Effector memory CD8-positive, alpha-beta T cell (primary cell): ENCODE data around the gene BRD1.

Source experiments
- ATAC-seq: fragments of 150-1000 bp; cut with Tn5 transposase; replicated peaks from 2 replicates; pipeline ENCODE4 v1.10.0; 2021; ENCODE audit warnings: mild to moderate bottlenecking, moderate library complexity
- DNase-seq, 3 experiments: peaks; one replicate each; pipeline ENCODE4 v3.0.0; 2021
- H3K27ac Mint-ChIP-seq, 2 donors: one replicate each; pipeline ENCODE4 v1.8.0; 2022; ENCODE audit warnings: mild to moderate bottlenecking in 2 of 2, mixed read lengths in 2 of 2, moderate library complexity in 2 of 2
- H3K27me3 Mint-ChIP-seq, 2 donors: one replicate each; pipeline ENCODE4 v1.8.0; 2022; ENCODE audit warnings: mixed read lengths in 2 of 2
- H3K36me3 Mint-ChIP-seq: one replicate; pipeline ENCODE4 v1.8.0; 2022; ENCODE audit warnings: mild to moderate bottlenecking, moderate library complexity, mixed read lengths; ENCODE audit not compliant: insufficient read depth
- H3K4me1 Mint-ChIP-seq, 2 donors: one replicate each; pipeline ENCODE4 v1.8.0; 2022; ENCODE audit warnings: low read depth in 2 of 2, mixed read lengths in 2 of 2
- H3K4me3 Mint-ChIP-seq, 2 donors: one replicate each; pipeline ENCODE4 v1.8.0; 2022; ENCODE audit warnings: mild to moderate bottlenecking in 2 of 2, mixed read lengths in 2 of 2, moderate library complexity in 2 of 2
- H3K9me3 Mint-ChIP-seq, 2 donors: one replicate each; pipeline ENCODE4 v1.8.0; 2022; ENCODE audit warnings: mixed read lengths in 2 of 2

The BRD1 gene

GRCh38 chr22:49775191-49775866 lies 52.3 kb downstream of the BRD1 start:
- H3K4me1 Mint-ChIP-seq, result peaks cover 0 to 4% of the 10 kb centered on the region in 2 donors
- H3K4me3 Mint-ChIP-seq, result no peak overlapping the region
- DNase-seq (no peak), ATAC-seq (no peak)
- peak overlapping the region in 1 of 2 donors; percentile 79 for H3K27ac Mint-ChIP-seq
- H3K9me3 Mint-ChIP-seq, result no peaks in the 10 kb centered on the region
- H3K36me3 Mint-ChIP-seq, result peaks cover 86% of the 10 kb centered on the region
- H3K27me3 Mint-ChIP-seq, result no peaks in the 10 kb centered on the region

- peak overlapping the region in 1 of 2 donors; percentile 30 for H3K4me3 Mint-ChIP-seq
- DNase-seq, result no peak
- no peaks in the 10 kb centered on the region for H3K27me3 Mint-ChIP-seq
- H3K4me1 Mint-ChIP-seq, result no peaks in the 10 kb centered on the region
- peak overlapping the region; percentile 25 to 79 for H3K27ac Mint-ChIP-seq
- H3K9me3 Mint-ChIP-seq, result no peaks in the 10 kb centered on the region
- ATAC-seq, result no peak
- peaks cover 91% of the 10 kb centered on the region for H3K36me3 Mint-ChIP-seq
Observed at GRCh38 chr22:49774499-49775151, 53.0 kb downstream of the BRD1 start.

GRCh38 chr22:49774046-49774445 lies 53.6 kb downstream of the BRD1 start:
- H3K9me3 Mint-ChIP-seq, result no peaks in the 10 kb centered on the region
- no peaks in the 10 kb centered on the region for H3K27me3 Mint-ChIP-seq
- H3K4me3 Mint-ChIP-seq, result no peak overlapping the region
- ATAC-seq (no peak), DNase-seq (no peak)
- peak overlapping the region; percentile 25 to 79 for H3K27ac Mint-ChIP-seq
- H3K36me3 Mint-ChIP-seq, result peaks cover 90% of the 10 kb centered on the region
- H3K4me1 Mint-ChIP-seq, result no peaks in the 10 kb centered on the region

GRCh38 chr22:49773531-49773930 lies 54.1 kb downstream of the BRD1 start:
- Mint-ChIP-seq H3K27ac (peak overlapping the region in 1 of 2 donors; percentile 79), H3K27me3 (no peaks in the 10 kb centered on the region), H3K4me1 (no peaks in the 10 kb centered on the region), H3K36me3 (peaks cover 88% of the 10 kb centered on the region), H3K9me3 (no peaks in the 10 kb centered on the region), H3K4me3 (no peak overlapping the region)
- DNase-seq (no peak), ATAC-seq (no peak)

- Mint-ChIP-seq H3K4me1 (no peaks in the 10 kb centered on the region), H3K9me3 (no peaks in the 10 kb centered on the region), H3K27me3 (no peaks in the 10 kb centered on the region), H3K36me3 (peaks cover 85% of the 10 kb centered on the region), H3K4me3 (no peak overlapping the region), H3K27ac (peak overlapping the region; percentile 44 to 79)
- ATAC-seq (no peak), DNase-seq (no peak)
Observed at GRCh38 chr22:49772692-49773091, 55.0 kb downstream of the BRD1 start.

- Mint-ChIP-seq H3K4me3 (no peak overlapping the region), H3K4me1 (no peaks in the 10 kb centered on the region), H3K27me3 (no peaks in the 10 kb centered on the region), H3K36me3 (peaks cover 75% of the 10 kb centered on the region), H3K27ac (peak overlapping the region in 1 of 2 donors; percentile 79), H3K9me3 (peaks cover 0 to 7% of the 10 kb centered on the region in 2 donors)
- ATAC-seq (no peak), DNase-seq (no peak)
Observed at GRCh38 chr22:49771266-49772065, 56.2 kb downstream of the BRD1 start.

GRCh38 chr22:49770547-49771265 lies 57.0 kb downstream of the BRD1 start:
- Mint-ChIP-seq H3K9me3 (peaks cover 0 to 7% of the 10 kb centered on the region in 2 donors), H3K27ac (no peak overlapping the region), H3K36me3 (peaks cover 69% of the 10 kb centered on the region), H3K4me1 (no peaks in the 10 kb centered on the region), H3K4me3 (no peak overlapping the region), H3K27me3 (no peaks in the 10 kb centered on the region)
- DNase-seq, result no peak
- ATAC-seq, result peak; percentile 26

- H3K27ac Mint-ChIP-seq, result peak overlapping the region; percentile 54 to 86
- H3K4me1 Mint-ChIP-seq, result no peaks in the 10 kb centered on the region
- H3K36me3 Mint-ChIP-seq, result peaks cover 61% of the 10 kb centered on the region
- H3K9me3 Mint-ChIP-seq, result peaks cover 0 to 7% of the 10 kb centered on the region in 2 donors
- DNase-seq (no peak), ATAC-seq (no peak)
- H3K4me3 Mint-ChIP-seq, result no peak overlapping the region
- H3K27me3 Mint-ChIP-seq, result no peaks in the 10 kb centered on the region
Observed at GRCh38 chr22:49769691-49770546, 57.8 kb downstream of the BRD1 start.

- Mint-ChIP-seq H3K9me3 (peaks cover 0 to 7% of the 10 kb centered on the region in 2 donors), H3K27me3 (no peaks in the 10 kb centered on the region), H3K27ac (peak overlapping the region in 1 of 2 donors; percentile 85), H3K4me1 (no peaks in the 10 kb centered on the region), H3K36me3 (peaks cover 53% of the 10 kb centered on the region), H3K4me3 (no peak overlapping the region)
- ATAC-seq, result no peak
- DNase-seq, result no peak
Observed at GRCh38 chr22:49768951-49769690, 58.6 kb downstream of the BRD1 start.

- peak overlapping the region in 1 of 2 donors; percentile 85 for H3K27ac Mint-ChIP-seq
- DNase-seq (no peak), ATAC-seq (no peak)
- no peaks in the 10 kb centered on the region for H3K4me1 Mint-ChIP-seq
- peaks cover 0 to 7% of the 10 kb centered on the region in 2 donors for H3K9me3 Mint-ChIP-seq
- H3K36me3 Mint-ChIP-seq, result peaks cover 45% of the 10 kb centered on the region
- H3K27me3 Mint-ChIP-seq, result no peaks in the 10 kb centered on the region
- H3K4me3 Mint-ChIP-seq, result no peak overlapping the region
Observed at GRCh38 chr22:49768077-49768910, 59.4 kb downstream of the BRD1 start.

GRCh38 chr22:49767355-49768062 lies 60.2 kb downstream of the BRD1 start:
- peaks cover 38% of the 10 kb centered on the region for H3K36me3 Mint-ChIP-seq
- no peaks in the 10 kb centered on the region for H3K27me3 Mint-ChIP-seq
- H3K4me1 Mint-ChIP-seq, result no peaks in the 10 kb centered on the region
- DNase-seq, result peak in 2 of 3 experiments; percentile 26 to 43
- peak overlapping the region in 1 of 2 donors; percentile 3 for H3K27ac Mint-ChIP-seq
- H3K9me3 Mint-ChIP-seq, result peaks cover 0 to 7% of the 10 kb centered on the region in 2 donors
- no peak overlapping the region for H3K4me3 Mint-ChIP-seq
- peak; percentile 52 for ATAC-seq
